Measurements from ENCODE around the gene ETFA. TPM values are rescaled to one million over a fixed set of nuclear protein-coding genes. Genes with fewer than 3 reads are reported as not detected.

The ETFA gene
- total RNA-seq, 1 experiment from 2014 or later = 84.4 TPM

Other genes starting within 250 kb of the ETFA start
- gene ISL2, start 25.3 kb upstream of the ETFA start, total RNA-seq (2021) = 0.18 to 0.37 TPM (median 0.24 TPM) in 3 replicates